HL-60 (cell line): ENCODE results near the gene NT5C2.

Source experiments
- CTCF ChIP-seq: IDR thresholded peaks from one replicate; pipeline ENCODE4 v1.5.1; 2011; ENCODE audit warnings: low read length, control low read depth, inconsistent platforms; ENCODE audit not compliant: insufficient read depth
- POLR2AphosphoS5 ChIP-seq: IDR thresholded peaks from 2 replicates; pipeline ENCODE4 v1.6.1; 2012; ENCODE audit warnings: low read depth

DNA sequence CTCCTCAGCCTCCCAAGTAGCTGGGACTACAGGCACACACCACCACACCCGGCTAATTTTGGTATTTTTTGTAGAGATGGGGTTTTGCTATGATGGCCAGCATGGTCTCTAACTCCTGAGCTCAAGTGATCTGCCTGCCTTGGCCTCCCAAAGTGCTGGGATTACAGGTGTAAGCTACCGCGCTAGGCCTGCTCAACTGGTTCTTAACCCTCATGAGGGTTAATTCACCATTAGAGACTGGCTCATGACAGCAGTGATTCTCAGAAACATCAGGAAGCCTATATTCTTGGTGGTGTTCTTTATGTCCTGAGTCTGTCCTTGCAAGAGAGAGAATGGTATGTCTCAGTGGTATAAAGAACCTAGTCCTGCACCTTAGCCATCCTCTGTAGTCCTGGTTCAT lies 10.4 kb upstream of the NT5C2 start:
- no peak for TF ChIP-seq CTCF
- no peak for TF ChIP-seq POLR2AphosphoS5
